ENCODE data around the gene IL22RA1. TPM values are rescaled to one million over a fixed set of nuclear protein-coding genes. Genes with fewer than 3 reads are reported as not detected.

The IL22RA1 gene
- total and polyA plus RNA-seq, 7 donors = 0.08 to 0.26 (median 0.16) TPM; not detected in 3

DNA sequence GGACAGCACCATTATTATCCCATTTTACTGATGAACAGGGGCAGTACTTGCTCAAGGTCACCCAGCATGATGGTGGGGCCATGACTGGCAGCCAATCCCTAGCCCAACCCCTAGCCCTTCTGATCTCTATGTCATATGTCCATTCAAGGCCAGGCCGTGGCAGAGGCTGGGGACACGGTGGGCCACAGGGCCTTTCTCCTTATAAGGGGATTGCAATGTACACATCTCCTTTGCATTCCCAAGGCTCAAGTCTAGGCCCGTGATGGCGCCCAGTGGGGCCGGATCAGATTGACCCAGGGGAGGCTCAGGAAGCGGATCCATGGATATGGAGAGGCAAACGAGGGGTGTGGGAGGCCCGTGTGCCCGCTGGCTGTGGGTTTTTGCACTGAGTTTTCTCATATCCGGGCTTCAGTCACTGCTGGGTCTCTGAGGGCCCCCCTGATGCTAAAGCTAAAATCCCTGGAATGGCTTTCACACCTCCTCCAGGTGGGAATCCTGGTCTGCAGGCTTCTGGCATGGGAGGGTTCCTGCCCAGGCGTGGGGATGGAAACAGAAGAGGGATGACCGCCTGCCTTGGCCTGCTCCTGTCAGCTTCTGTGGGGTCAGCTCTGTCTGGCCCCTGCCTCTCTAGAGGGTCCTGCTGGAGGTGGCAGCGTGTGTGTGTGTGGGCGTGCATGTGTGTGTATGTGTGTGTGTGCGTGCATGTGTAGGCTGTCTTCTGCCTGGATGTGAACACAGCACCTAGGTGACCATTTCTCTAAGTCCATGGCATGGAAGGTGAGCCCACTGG lies 33.1 kb downstream of the IL22RA1 start:
- DNase-seq (peak in 1 of 2 donors; percentile 51), ATAC-seq (no peak)
- Histone ChIP-seq H3K9me3 (no peaks in the 10 kb centered on the region), H3K36me3 (ENCODE audit: insufficient read depth in 1 of 2, low read depth in 1 of 2) (peaks cover 0 to 36% of the 10 kb centered on the region in 2 donors), H3K4me1 (peaks cover 57% of the 10 kb centered on the region), H3K27ac (peak overlapping the region; percentile 91), H3K27me3 (ENCODE audit: insufficient read depth in 3 of 3, low read length in 2 of 3) (no peaks in the 10 kb centered on the region), H3K4me3 (peak overlapping the region; percentile 67)
- TF ChIP-seq, protein P1, sequence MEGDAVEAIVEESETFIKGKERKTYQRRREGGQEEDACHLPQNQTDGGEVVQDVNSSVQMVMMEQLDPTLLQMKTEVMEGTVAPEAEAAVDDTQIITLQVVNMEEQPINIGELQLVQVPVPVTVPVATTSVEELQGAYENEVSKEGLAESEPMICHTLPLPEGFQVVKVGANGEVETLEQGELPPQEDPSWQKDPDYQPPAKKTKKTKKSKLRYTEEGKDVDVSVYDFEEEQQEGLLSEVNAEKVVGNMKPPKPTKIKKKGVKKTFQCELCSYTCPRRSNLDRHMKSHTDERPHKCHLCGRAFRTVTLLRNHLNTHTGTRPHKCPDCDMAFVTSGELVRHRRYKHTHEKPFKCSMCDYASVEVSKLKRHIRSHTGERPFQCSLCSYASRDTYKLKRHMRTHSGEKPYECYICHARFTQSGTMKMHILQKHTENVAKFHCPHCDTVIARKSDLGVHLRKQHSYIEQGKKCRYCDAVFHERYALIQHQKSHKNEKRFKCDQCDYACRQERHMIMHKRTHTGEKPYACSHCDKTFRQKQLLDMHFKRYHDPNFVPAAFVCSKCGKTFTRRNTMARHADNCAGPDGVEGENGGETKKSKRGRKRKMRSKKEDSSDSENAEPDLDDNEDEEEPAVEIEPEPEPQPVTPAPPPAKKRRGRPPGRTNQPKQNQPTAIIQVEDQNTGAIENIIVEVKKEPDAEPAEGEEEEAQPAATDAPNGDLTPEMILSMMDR (IDR thresholded peaks at IDR 0.05) = no peak
- intact Hi-C loops (cut with DNase I) = loop anchor here (5.0 to 10.0 kb wide), 2 partner anchors 38 to 155 kb away; partner anchors contain the start of gene PNRC2 (in 2 of the 2)
- WGBS, 3 donors = 70 to 77% (median 75%) methylated on average over 14 to 15 of the region's 15 CpGs

DNA sequence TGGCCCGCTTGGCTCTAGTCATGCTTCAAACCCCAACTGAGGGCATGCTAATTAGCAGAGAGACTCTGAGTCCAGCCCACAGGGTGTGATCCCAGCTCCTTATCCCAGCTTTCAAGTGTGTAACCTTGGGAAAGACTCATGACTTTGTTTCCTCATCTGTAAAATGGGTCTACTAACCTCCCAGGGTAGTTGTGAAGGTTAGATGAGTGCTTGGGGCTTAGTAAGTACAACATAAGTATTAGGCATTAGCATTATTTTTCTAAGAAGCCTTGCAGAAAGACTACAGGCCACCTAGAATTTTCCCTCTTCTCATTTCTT lies 33.8 kb downstream of the IL22RA1 start:
- Histone ChIP-seq H3K4me1 (peaks cover 65% of the 10 kb centered on the region), H3K4me3 (peak overlapping the region; percentile 67)
- intact Hi-C loops (cut with DNase I) = no loop called here

DNA sequence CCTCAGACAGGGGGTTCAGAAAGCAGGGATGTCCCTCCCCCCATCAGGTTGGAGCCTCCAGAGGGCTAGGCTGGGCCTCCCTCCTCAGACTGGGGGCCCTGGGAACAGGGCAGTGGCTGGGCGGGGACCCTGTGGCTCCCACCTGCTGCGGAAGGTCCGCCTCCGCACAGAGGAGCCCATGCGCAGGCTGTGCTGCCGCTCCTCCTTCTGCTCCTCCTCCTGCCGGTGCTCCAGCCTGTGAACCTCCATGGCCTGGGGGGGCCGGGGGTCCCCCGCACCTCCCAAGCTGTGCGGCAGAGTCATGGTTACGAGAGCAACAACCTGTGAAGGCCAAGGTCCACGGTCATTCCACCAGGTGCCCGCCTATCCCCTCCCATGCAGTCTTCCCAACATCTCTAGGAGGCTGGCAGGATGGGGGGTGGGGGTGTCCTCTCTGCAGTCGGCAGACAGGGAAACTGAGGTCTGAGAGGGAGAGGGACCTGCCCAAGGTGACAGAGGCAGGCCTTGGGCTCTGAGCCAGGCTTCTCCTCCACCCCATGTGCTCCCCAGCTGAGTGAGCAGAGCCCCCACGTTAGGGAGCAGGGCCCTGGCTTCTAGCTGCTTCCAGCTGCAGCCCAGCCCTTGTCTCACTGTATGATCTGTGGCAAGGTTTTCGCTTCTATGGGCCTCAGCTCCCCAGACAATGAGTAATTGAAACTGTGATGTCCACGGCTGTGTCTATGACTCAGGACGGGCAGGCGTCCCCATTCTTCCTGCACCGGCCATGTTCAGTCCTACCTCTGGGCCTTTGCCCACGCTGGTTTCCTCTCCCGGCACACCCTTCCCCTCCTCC lies 34.4 kb downstream of the IL22RA1 start:
- TF ChIP-seq, protein P1 (IDR thresholded peaks at IDR 0.05) = no peak
- H3K36me3 ChIP-seq (ENCODE audit: insufficient read depth in 1 of 2, low read depth in 1 of 2) = peaks cover 0 to 38% of the 10 kb centered on the region in 2 donors
- H3K4me1 ChIP-seq = peaks cover 71% of the 10 kb centered on the region
- ATAC-seq (peak; percentile 42 to 64 (median 48)), DNase-seq (peak; percentile 79 to 83)
- H3K27me3 ChIP-seq (ENCODE audit: insufficient read depth in 3 of 3, low read length in 2 of 3) = no peaks in the 10 kb centered on the region
- peak overlapping the region; percentile 91 for H3K27ac ChIP-seq
- H3K9me3 ChIP-seq = no peaks in the 10 kb centered on the region
- peak overlapping the region; percentile 67 for H3K4me3 ChIP-seq
- intact Hi-C loops (cut with DNase I) = no loop called here
- WGBS, 3 donors = 64 to 69% (median 67%) methylated on average over 22 of the region's 22 CpGs

More for the DNA sequence above, 33.8 kb downstream of the IL22RA1 start:
- TF ChIP-seq, protein P1 (IDR thresholded peaks at IDR 0.05) = no peak
- Histone ChIP-seq H3K27me3 (ENCODE audit: insufficient read depth in 3 of 3, low read length in 2 of 3) (no peaks in the 10 kb centered on the region), H3K27ac (peak overlapping the region; percentile 91), H3K9me3 (no peaks in the 10 kb centered on the region), H3K36me3 (ENCODE audit: insufficient read depth in 1 of 2, low read depth in 1 of 2) (peaks cover 0 to 38% of the 10 kb centered on the region in 2 donors)
- no peak for DNase-seq
- WGBS, 3 donors = 36 to 47% (median 44%) methylated on average over 1 of the region's 1 CpG
- no peak for ATAC-seq

DNA sequence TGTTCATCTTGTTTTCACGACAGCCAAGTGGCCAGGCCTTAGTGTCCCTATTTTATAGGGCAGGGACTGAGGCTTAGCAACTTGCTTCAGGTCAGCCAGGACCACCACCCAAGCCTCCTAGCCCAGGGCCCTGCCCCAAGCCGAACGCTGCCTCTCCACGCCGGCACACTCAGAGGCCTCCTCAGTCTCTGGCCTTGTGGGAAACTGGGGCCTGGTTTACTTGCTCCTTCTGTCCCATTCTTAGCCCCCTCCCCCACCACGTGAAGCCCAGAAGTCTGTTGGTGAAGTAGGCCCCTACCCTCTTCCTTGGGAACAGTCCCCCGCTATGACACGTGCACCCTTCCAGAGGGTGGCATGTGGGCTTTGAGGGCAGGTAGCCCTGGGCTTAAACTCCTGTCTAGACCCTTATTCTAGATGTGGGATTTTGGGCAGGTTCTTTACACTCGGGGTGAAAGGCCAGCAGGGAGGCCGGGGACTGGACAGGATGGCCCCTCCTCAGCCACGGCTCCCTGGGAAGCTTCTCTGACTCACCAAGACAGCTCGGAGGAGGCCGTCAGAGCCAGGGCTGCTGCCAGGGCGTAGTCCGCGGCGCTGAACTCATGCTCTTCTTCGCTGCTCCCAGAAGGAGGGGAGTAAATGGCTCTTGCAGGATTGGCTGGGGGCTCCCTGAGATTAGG lies 35.3 kb downstream of the IL22RA1 start:
- Histone ChIP-seq H3K27me3 (ENCODE audit: insufficient read depth in 3 of 3, low read length in 2 of 3) (no peaks in the 10 kb centered on the region), H3K4me3 (no peak overlapping the region), H3K4me1 (peaks cover 79% of the 10 kb centered on the region), H3K27ac (peak overlapping the region; percentile 50), H3K36me3 (ENCODE audit: insufficient read depth in 1 of 2, low read depth in 1 of 2) (peaks cover 0 to 38% of the 10 kb centered on the region in 2 donors), H3K9me3 (no peaks in the 10 kb centered on the region)
- ATAC-seq (no peak), DNase-seq (peak; percentile 53 to 61)
- TF ChIP-seq, protein P1 (IDR thresholded peaks at IDR 0.05) = no peak
- intact Hi-C loops (cut with DNase I) = no loop called here
- 82 to 90% (median 87%) methylated on average over 18 of the region's 18 CpGs for WGBS, 3 donors
